HK-2 (cell line): ENCODE results near the gene ERCC6L.

Experiments
- DNase-seq: peaks from one replicate; pipeline ENCODE4 v3.0.0-alpha.2; 2018; ENCODE audit not compliant: unreplicated experiment

The ERCC6L gene

GRCh38 chrX:72238721-72239475 is at the start of gene ERCC6L:
Gene ERCC6L, minus strand, starts transcription at chrX:72239027. Its CDS starts 116 bp downstream, at chrX:72238911.
- DNase-seq: peak; percentile 93

DNA sequence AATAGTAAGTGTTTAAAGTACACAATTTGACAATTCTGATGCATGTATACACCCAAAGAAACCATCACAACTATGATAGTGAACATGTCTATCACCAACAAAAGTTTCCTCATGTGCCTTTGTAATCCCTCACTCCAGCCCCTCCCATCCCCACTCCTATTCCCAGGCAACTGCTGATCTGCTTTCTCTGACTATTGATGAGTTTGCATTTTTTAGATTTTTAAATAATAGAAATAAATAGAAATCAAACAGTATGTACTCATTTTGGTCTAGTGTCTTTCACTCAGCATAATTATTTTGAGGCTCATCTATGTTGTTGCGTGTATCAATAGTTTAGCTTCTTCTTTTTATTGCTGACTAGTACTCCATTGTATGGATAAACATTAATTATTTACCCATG is 43.5 kb upstream of the ERCC6L start:
- DNase-seq: no peak

DNA sequence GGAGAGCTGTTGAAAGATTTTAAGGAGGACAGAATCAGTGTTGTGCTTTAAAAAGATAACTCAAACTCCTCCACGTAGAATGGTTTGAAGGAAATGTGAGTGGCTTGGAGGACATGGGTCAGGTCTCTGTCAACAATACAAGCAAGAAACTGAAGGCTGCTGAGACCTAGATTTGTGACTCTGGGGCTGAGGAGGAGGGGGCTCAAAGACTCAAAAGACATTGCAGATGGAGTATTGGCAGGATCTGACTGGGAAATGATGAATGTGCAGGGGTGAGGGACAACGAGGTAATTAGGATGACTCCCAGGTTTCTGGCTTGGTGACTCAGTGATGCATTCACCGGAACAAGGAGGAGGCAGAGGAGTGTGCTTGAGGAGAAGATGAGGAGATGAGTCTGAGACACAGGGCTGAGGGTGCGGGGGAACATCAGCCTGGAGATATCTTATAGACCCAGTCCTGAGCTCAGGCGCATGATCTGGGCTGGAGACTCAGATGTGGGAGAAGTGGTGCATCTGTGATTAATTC is 41.6 kb upstream of the ERCC6L start:
- DNase-seq: no peak

- DNase-seq: no peak
Observed at GRCh38 chrX:72276478-72276953, 37.7 kb upstream of the ERCC6L start.

DNA sequence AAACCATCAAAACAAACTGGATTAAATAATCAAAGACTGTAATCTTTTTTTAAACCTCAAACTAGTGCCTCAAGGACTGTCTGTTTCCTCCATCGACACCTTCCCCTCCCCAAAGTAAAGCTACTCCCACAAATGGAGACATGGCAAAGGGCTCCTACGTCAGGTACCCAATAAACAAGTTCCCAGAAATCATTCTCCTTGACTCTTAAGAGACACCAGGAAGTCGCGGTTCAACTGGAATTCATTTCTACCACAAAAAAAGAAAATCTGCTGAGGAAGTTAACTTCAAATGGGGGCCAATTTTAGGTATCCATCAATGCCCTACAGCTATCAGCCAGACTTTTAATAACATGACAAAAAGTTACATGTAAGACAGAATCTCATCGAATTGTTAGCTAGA is 35.7 kb upstream of the ERCC6L start:
- DNase-seq: no peak

DNA sequence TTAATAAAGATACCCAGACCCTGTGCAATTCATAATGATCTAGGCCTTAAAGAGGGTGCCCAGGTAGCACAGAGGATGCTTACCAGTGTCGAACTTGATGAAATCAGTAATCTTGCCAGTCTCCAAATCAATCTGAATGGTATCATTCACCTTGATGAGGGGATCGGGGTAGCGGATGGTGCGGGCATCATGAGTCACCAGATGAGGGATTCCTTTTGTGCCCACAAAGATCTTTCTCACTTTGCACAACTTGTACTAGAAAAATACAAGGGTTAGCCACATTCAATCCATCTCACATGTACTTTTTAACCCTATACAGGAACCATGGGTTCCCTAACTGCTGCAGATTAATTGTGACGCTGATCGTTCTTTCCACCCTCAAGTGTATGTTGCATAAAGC is 34.9 kb upstream of the ERCC6L start:
- DNase-seq: no peak

DNA sequence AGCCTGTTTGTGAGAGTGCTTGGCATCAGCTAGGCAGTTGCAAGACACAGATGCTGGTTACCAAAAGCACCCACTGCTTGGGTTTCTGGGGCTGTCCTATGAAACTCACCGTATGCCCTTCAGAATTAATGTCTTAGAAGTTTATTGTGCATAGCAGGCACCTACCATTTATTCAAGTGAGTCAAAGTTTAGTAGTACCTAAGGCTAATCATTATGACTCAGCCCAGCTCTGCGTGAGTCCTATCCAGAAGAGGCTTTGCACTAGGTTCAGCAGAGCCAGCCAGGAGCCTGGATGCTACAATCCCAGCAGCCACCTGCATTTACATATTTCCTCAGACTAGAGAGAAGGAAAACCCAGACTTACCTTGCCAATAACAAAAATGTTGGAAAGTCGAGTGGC is 34.0 kb upstream of the ERCC6L start:
- DNase-seq: no peak

DNA sequence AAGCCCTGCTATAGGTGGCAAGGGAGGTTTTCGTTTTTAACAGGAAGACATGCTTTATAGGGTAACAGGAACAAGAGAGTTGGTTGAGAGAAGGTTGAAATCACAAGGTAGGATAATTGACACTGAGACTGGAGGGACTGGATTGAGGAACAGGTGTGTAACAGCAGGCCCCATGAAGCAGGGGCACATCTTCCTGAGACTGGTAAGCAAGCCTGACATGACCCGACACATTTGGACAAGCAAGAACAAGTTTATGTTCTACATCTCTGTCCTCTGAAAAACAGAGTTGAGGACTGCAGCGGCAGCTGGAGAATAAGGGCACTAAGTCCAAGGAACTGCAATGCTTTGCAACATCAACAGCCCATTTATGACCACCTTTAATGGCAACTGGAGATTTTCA is 33.0 kb upstream of the ERCC6L start:
- no peak for DNase-seq

DNA sequence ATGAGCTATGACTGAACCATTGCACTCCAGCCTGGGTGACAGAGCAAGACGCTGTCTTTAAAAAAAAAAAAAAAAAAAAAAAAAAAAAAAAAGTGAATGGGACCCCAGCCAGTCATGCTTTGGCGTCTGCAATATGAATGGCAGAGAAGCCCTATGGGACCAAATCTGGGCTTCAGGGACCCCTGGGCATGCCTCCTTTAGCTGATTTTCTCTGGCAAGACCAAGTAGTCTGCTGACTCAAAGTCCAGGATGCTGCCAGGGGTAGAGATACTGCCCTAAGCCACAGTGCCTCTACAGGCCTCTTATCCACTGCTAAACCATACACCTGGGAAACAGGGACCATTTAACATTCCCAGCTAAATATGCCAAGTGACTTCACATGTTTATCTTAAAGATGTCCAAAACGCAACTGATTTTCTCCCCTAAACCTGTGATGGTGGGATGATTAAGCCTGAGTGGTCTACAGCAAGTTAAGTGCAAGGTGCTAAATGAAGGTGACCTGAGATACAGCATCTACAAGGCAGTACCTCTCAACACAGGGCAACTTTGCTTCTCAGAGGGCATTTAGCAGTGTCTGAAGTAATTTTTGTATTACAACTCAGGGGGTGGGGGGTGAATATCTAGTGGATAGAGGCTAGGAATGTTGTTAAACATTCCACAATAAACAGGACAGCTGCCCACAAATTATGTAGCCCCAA is 32.4 kb upstream of the ERCC6L start:
- DNase-seq: no peak

DNA sequence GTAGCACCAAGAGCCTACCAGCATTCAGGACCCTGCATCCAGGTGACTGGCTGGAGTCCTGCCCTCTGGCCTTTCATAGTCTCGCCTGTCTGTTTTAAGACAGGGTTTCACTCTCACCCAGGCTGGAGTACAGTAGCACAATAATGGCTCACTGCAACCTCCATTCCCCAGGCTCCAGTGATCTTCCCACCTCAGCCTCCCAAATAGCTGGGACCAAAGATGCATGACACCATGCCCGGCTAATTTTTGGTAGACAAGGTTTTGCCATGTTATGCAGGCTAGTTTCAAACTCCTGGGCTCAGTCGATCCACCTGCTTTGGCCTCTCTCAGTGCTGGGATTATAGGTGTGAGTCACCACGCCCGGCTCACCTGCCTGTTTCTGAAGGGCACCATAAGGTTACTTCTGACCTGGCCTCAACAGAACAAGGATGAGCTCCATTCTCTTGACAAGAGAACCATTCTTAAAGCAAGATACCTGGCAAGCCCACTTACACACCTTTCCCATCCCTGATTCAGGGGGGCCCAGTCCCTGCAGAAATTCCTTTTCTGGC is 31.6 kb upstream of the ERCC6L start:
- DNase-seq: no peak

DNA sequence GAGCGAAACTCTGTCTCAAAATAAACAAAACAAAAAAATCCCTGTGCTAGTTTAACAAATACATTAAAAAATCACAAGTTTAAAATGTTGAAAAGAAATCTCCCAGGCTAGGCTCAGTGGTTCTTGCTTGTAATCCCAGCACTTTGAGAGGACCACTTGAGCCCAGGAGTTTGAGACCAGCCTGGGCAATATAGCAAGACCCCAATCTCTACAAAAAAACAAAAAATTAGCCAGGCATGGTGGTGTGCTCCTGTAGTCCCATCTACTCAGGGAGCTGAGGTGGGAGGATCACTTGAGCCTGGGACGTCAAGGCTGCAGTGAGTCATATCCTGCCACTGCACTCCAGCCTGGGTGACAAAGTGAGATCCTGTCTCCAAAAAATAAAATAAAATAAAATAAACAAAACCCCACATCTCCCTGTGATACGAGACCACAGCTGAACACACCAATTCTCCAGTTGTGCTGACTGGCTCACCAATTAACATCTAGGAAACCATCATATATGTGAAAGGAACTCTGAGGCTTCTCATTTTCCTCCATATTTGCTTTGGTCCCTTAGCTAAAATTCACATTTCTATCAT is 30.9 kb upstream of the ERCC6L start:
- DNase-seq: no peak

DNA sequence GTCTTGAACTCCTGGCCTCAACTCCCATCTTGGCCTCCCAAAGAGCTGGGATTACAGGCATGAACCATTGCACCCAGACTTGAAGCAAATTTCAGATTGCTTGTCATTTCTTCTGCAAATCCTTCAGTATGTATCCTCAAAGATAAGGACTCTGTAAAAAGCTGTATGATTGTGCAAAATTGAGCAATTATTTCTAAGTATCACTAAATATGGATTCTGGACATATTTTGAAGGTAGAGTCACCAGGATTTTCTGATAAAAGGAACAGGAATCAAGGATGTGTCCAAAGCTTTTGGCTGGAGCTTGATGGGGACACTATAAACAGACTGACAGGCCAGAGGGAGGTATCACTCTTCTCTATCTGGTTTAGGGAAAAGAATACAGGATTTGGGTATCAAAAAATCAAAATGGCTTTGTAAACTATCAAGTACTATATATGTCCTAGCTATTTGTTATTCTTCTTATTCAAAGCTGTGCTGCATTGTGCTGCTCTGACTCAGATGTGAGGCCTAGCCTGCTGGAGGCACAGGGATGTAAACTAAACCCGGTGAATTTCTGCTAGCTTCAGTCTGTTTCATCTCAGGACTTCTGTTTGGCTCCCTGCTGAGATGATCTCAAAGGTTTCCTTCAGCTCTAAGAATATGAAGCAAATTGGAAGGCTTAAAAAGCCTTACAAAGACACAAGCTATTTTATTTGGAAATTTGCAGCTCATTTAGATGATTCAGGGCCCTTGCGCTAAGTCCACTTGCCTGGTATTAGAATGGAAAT is 30.0 kb upstream of the ERCC6L start:
- DNase-seq: no peak

DNA sequence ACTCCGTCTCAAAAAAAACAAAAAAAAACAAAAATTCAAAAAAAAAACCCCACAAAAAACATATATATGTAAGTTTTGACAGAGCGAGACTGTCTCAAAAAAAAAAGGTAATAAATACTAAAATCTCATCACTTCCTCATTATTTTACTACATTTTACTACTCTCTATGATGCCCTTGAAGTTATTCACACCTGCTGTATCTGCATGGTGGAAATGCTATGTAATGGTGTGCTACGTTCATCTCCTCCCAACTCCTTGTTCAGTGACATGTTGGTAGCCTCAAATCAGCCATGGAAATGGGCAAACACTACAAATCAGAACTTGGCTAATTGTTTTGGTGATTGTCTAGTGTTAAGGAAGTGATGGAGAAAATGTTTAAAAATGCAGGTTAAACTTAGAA is 26.4 kb upstream of the ERCC6L start:
- no peak for DNase-seq

DNA sequence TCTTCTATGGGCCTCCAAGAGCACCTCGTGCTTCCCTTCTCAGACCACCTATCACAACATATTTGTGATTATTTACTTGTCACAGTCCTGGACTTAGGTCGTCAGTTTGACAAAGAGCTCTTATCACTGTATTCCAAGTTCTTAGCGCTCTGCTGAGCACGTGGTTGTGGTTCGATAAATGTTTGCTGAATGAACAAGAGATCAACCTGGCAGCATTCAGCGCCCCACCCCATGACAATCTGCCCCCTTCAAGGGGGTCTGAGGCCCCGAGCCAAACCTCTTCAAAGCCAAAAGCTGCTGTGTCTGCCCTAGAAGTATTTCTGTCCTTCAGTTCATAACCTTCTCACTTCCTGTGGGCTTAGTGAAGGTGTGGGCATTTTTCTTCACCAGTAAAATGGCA is 23.2 kb upstream of the ERCC6L start:
- DNase-seq: no peak

DNA sequence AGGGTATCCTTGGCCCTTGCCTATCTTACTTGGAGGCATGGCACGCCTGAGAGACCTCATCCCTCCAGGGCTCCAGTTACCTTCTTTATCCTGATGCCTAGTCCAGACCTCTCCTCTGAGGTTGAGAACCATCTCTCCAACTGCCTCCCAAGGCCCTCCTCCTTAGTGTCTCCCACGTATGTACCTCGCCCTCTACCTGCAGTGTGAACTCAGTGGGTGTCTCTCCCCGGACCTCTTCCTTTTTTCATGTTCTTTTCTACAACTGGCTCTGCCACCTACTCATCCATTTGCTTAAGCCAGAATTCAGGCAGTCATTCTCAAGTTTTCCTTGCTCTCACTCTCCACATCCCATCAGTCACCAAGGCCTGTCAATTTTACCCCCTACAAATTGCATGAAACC is 21.6 kb upstream of the ERCC6L start:
- no peak for DNase-seq

DNA sequence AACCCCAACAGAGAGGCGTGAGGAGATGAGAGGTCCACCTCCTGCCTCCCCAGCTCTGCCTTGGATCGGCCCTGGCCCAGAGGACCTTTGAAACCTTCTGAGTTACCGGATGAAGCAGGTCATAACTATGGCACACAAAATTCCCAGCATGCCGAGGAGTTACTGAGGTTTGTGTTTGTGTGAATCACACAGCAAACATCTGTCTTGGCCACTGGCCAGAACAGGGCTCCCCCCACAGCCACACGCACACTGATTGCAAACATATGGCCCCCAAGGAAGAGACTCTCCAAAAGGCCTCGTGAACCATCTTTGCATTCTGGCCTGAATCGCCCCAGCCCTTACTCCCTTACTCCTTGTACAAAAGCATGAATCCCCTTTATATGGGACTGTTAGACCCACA is 19.3 kb upstream of the ERCC6L start:
- DNase-seq: no peak

GRCh38 chrX:72255864-72256263 is 17.0 kb upstream of the ERCC6L start:
- DNase-seq: no peak

DNA sequence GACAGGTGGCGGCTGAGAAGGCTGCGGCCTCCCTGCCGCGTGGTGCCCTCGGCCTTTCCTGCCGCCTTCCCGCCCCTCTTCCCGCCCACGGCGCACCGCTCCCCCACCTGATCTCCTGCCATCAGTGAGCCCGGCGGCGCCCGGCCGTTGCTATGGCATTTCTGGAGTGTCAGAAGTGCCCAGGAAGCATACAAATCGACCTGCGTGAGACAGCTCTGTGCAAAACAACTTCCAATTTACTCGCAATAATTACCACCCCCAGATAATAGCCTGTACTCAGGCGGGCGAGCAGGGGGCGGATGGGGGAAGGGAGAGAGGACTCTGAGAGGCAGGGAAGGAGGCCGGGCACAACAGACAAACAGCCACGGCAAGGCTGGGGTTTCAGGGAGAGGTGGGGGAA is 16.6 kb upstream of the ERCC6L start:
- DNase-seq: no peak

DNA sequence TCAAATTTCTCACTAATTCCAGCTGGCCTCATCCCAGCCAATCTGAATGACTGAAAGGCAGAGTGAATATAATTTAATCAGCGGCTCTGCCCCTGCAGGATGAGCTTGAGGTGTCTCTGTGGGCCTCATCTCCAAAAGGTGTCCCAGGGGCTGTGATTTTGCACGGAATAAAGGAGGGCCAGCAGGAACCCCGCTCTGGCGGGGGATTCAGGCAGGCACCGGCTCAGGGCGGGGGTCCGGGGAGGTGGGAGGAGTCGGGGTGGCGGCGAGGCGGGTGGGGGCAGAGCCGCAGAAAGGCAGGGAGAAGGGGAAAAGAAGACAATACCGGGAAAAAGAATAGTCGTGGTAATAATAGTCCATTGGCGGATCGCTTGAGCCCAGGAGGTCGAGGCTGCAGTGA is 16.0 kb upstream of the ERCC6L start:
- no peak for DNase-seq

- DNase-seq: no peak
Observed at GRCh38 chrX:72253686-72254085, 14.9 kb upstream of the ERCC6L start.

- DNase-seq: no peak
Observed at GRCh38 chrX:72247206-72247942, 8.5 kb upstream of the ERCC6L start.
